Urothelium cell line (cell line): ENCODE measurements around the gene CTSA.
A peak's percentile ranks its signal among the peaks of the same experiment; 100 is the strongest.

Experiments used
- DNase-seq: peaks from one replicate; pipeline ENCODE4 v3.0.0; 2011; ENCODE audit warnings: low spot score, mixed read lengths
- FAIRE-seq: peaks from 2 replicates; lab custom pipeline; 2011; peaks lifted over from hg19 to GRCh38; lab: Jason Lieb, UNC

CTSA gene

GRCh38 chr20:45934046-45934585 is 43.0 kb downstream of the CTSA start:
- DNase-seq (peak; percentile 62), FAIRE-seq (no peak)

- FAIRE-seq = peak; percentile 61
- DNase-seq = peak; percentile 99
Measured at GRCh38 chr20:45934586-45935415, 43.7 kb downstream of the CTSA start, which contains the start of gene PCIF1. TSS of gene PCIF1 (plus strand) at chr20:45934683. CDS start at chr20:45939000, 4,317 bp downstream.

GRCh38 chr20:45935416-45936046 is 44.4 kb downstream of the CTSA start:
- no peak for FAIRE-seq
- no peak for DNase-seq

- no peak for FAIRE-seq
Measured at GRCh38 chr20:45937765-45938164, 46.6 kb downstream of the CTSA start.

GRCh38 chr20:45938727-45939438 is 47.7 kb downstream of the CTSA start:
- DNase-seq = no peak
- FAIRE-seq = no peak

More at GRCh38 chr20:45937765-45938164, 46.6 kb downstream of the CTSA start:
- no peak for DNase-seq

- DNase-seq (no peak), FAIRE-seq (no peak)
Measured at GRCh38 chr20:45940053-45940452, 48.9 kb downstream of the CTSA start.

GRCh38 chr20:45940469-45940868 is 49.3 kb downstream of the CTSA start:
- DNase-seq (no peak), FAIRE-seq (no peak)

GRCh38 chr20:45943613-45944012 is 52.5 kb downstream of the CTSA start:
- no peak for FAIRE-seq
- DNase-seq = no peak

- DNase-seq (no peak), FAIRE-seq (no peak)
Measured at GRCh38 chr20:45944151-45944964, 53.2 kb downstream of the CTSA start.

GRCh38 chr20:45944965-45945677 is 54.0 kb downstream of the CTSA start:
- DNase-seq (no peak), FAIRE-seq (no peak)

GRCh38 chr20:45945678-45946148 is 54.6 kb downstream of the CTSA start:
- FAIRE-seq = no peak
- no peak for DNase-seq

- FAIRE-seq (no peak), DNase-seq (no peak)
Measured at GRCh38 chr20:45946149-45946970, 55.2 kb downstream of the CTSA start.

- DNase-seq (no peak), FAIRE-seq (no peak)
Measured at GRCh38 chr20:45947110-45947866, 56.2 kb downstream of the CTSA start.

- no peak for DNase-seq
- no peak for FAIRE-seq
Measured at GRCh38 chr20:45948261-45948733, 57.2 kb downstream of the CTSA start.
